Measurements from ENCODE around the gene RNF169. TPM values are rescaled to one million over a fixed set of nuclear protein-coding genes. Genes with fewer than 3 reads are reported as not detected.

RNF169 gene
- total and polyA plus RNA-seq, 2 of the 8 experiments (the other 6 are each of a cell fraction or from before 2014, with no cell fraction given), result 3.6 to 12.5 TPM

DNA sequence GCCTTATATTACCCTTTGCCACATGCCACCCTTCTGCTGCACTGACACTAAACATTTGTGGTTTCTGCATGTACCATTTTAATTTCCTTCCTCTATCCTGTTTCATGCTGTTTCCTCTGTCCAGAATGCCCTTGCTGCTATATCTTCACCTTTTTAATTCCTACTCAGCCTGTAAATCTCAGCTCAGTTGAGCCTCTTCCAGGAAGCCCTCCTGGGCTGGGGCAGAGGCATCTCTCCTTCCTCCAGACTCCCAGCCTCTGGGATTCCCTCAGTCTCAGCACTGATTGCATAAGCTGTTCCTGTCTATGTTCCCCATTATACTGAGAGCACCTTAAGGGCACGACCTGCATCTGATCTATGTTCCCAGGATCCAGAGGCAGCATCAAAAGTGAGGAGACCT is 98.7 kb downstream of the RNF169 start (continued):
- no peak for TF ChIP-seq TBP (IDR thresholded peaks at IDR 0.05; ENCODE audit: low read depth, low read length)
- no peak for TF ChIP-seq YY1 (IDR thresholded peaks at IDR 0.05; ENCODE audit: low read depth, low read length)

All from H1 (cell line).